NCI-H510A (cell line): ENCODE results near the gene TMEM201.
"Not testable (repeated sequence)": the region's sequence is repeated elsewhere in the genome, so short reads cannot be mapped to it uniquely, and the experiment has no call there.

Experiments
- DNase-seq: peaks from one replicate; lab custom pipeline; 2025; lab: John Stamatoyannopoulos, UW

The TMEM201 gene

DNA sequence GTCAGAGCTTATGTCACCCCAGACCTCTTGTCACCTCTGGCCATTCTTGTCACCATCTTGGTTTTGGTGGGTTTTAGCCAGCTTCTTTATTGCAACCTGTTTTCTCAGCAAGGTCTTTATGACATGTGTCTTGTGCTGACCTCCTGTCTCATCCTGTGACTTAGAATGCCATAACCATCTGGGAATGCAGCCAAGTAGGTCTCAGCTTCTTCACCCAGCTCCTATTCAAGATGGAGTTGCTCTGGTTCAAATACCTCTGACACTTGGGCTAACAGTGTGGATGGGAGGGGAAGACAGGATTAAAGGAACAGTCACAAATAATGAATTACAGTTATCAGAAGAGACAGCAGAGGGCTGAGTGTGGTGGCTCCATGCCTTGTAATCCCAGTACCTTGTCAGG lies 32.3 kb downstream of the TMEM201 start:
- DNase-seq, result no peak

DNA sequence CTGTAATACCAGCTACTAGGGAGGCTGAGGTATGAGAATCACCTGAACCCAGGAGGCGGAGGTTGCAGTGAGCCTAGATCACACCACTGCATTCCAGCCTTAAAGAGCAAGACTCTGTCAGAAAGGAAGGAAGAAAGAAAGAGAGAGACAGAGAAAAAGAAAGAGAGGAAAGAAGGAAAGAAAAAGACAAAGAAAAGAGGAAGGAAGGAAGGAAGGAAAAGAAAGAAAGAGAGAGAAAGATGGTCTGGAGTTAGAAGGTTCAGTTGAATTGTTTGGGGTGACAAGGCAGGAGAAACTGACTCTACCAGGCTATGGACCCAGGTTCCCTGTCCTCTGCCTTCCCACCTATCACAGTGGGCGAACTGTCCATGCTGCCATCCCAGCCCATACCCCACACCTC lies 35.4 kb downstream of the TMEM201 start:
- DNase-seq, result no peak

DNA sequence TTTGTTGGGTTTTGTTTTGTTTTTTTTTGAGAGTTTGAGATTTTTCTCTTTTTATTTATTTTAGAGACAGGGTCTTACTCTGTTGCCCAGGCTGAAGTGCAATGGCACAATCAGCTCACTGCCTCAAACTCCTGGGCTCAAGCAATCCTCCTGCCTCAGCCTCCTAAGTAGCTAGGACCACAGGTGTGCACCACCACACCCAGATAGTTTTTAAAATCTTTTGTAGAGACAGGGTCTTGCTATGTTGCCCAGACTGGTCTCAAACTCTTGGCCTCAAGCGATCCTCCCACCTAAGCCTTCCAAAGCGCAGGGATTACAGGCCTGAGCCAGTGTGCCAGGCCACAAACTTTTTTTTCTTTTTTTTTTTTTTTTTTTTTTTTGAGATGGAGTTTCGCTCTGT lies 36.3 kb downstream of the TMEM201 start:
- not testable (repeated sequence) for DNase-seq

DNA sequence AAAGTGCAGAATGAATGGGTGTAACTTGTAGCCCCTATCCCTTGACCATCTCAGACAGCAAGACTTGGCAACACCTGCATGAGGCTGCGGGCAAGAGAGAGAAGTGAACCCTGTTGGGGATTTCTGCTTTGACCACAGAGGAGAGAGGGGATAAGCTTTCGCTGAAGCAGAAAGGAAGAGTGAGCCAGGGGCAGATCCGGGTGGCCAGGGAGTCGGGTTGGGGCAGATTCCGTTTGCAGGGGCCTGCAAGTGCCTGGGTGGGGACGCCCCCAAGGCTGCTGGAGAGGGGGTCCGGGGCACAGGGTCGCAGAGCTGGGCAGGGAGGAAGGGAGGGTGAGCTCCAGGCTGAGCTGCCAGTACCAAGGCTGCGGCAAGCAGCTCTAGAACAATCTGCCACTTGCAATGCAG lies 37.5 kb downstream of the TMEM201 start:
- no peak for DNase-seq

DNA sequence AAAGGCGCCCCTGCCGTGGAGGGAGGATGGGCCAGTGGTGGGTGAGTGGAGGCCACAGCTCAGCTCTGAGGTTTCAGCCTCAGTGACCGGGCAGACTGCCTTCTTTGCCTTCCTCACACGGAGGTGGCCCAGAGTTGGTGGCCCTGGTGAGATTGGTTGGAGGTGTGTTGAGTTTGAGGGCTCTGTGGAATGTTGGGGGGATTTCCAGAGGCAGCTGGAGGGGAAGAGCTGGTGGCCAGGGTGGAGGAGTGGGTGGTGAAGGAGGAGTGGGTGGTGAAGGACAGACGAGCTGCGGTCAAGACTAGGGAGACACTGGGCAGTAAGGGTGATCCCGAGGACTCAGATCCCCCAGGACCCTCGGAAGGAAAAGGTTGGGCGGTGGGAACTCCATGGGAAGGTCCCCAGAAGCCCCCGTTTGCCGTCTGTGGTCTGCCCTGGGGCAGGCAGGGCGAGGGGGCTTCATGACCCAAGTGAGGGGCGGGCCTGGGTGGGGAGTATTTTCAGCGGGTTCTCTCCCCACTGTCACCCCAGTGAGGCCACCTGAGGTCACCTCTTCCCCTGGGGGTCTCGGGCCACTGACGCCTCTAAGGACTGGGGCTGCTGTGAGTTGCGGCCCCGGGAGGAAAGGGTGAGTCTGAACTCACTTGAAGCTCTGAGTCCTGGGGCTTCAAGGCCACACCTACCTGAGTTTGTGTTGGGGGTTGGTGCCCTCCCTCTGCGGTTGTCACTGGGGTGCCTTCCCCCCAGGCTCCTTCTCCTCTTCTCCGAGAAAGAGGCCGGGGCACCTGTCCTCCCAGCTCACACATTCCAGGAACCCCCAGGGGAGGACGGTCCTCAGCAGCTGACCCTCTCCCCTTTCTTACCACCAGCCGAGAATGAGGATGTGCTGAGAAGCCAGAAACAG lies 40.1 kb downstream of the TMEM201 start:
- DNase-seq, result no peak

DNA sequence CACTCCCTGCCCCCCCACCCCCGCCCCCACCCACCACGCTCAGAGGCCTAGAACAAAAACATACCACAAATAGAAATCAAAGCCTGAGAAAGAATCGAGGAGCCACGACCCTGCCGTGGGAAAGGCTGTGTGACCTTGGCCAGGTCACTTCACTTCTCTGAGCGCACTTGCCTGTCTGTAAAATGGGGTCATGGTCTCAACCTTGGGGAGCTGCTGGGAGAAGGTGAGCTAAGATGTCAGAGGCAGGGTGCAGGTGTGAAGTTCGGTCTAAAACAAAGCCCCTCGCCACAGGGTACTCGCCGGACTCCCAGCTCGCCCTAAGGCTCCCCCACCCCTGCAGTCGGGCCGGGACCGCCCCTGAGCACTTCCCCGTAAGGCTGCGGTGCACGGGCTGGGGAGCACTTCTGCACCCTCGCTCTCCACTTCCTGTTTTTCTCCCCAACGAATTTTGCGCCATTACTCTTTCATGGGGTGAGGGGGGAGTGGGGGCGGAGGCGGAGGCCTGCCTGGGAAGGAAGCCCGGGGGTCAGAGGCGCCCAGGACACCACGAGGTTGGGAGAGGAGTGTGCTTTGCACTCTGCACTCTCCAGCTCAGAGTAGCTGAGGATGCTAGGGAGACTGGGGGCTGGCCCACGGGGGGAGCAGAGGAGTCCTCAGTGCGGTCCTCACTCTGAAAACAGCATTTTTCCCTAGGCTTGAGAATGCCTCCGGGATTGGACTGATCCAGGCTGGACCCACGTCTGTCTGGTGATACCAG lies 40.9 kb downstream of the TMEM201 start:
- no peak for DNase-seq

DNA sequence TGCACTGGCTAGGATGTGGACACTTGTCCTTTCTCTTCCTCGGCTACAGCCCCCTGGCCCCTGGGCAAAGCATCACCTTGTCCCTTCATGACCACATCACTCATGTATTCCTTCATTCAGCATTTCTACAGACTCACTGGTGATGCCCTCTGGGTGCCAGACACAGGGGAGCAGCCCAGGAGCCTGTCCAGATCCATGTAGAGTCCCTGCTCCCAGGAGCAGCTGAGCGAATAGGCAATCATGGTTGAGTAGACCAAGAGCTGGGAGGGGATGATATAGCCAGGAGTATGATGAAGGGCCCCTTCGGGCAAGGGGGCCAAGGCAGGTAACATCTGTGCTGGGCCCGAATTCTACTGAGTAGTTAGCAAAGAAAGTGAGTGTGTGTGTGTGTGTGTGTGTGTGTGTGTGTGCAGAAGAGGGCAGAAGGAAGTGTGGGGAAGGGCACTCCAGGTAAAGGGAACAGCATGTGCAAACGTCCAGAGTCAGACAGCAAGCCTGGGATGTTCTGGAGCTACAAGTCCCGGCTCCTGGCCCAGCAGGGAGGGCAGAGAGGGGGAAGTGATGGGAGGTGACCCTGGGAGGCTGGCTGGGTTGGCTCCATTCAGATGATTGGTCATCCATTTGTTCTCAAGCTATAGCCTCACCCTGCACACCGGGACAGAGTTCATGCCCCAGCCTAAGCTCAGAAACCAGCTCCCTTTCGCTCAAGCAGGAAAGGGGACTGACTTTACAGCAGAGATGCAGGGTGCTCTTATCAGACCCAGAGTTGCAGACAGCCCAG lies 41.8 kb downstream of the TMEM201 start:
- DNase-seq, result no peak

DNA sequence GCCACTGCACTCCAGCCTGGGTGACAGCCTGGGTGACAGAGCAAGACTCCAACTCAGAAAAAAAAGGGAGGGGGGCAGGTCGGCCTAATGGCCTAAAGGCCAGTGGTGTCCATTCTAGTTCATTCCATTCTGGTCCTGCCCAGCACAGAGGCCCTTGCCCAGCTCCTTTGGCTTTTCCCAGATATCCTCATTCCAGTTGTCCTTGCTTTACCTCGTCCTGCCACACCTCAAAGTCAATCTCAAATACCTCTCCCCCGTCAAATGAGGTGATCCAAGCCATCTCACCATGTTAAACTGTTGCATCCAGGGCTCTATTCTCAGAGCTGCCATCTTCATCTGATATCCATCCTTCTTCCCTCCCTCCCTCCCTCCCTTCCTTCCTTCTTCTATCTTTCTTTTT lies 42.9 kb downstream of the TMEM201 start:
- DNase-seq, result no peak

DNA sequence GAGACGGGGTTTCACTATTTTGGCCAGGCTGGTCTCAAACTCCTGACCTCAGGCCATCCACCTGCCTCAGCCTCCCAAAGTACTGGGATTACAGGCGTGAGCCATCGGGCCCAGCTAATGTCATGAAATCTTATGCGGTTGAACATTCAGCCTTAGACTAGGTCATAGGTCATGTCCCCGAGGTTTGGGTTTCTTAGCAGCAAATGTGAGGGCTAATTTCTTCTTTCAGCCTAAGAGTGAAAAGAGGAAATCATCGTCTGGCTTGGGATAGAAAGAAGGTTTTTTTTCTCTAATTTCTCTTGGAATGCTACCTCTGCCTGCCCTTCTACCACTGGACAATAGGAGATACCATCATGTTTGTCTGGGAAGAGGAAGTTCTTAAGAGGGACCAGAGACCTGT lies 44.8 kb downstream of the TMEM201 start:
- DNase-seq, result no peak

DNA sequence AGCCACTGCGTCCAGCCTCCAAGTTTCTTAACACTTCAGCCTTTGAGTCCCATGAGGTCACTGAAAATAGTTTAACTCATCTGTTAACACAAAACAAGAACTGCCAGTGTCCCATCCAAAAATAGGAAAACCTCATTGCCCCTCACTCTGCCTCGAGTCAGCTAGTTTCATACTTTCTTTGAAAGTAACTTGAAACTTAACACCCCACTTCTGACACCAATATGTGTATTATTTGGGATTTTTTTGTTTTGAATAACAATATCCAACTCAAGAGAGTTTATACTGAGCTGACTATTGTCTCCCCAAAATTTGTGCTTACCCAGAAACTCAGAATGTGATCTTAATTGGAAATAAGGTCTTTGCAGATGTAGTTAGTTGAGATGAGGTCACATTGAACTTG lies 45.9 kb downstream of the TMEM201 start:
- no peak for DNase-seq

DNA sequence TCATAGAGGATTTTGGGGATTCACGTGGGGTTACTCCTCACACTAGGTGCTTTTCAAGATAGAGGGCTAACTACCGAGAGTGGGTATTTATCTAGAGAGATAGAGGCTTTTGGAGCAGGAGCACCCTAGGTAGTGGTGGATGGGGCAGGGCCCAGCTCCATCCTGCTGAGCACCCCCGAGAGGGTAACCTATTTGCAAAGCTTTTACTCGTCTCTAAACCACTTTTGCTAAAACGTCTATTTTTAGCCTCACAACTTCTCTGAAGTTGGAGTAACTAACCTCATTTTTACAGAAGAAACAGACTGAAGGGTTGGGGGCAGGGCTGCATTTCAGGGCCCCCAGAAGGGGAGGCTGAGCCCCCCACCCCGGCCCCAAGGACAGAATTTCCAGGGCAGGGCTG lies 50.5 kb downstream of the TMEM201 start:
- no peak for DNase-seq

DNA sequence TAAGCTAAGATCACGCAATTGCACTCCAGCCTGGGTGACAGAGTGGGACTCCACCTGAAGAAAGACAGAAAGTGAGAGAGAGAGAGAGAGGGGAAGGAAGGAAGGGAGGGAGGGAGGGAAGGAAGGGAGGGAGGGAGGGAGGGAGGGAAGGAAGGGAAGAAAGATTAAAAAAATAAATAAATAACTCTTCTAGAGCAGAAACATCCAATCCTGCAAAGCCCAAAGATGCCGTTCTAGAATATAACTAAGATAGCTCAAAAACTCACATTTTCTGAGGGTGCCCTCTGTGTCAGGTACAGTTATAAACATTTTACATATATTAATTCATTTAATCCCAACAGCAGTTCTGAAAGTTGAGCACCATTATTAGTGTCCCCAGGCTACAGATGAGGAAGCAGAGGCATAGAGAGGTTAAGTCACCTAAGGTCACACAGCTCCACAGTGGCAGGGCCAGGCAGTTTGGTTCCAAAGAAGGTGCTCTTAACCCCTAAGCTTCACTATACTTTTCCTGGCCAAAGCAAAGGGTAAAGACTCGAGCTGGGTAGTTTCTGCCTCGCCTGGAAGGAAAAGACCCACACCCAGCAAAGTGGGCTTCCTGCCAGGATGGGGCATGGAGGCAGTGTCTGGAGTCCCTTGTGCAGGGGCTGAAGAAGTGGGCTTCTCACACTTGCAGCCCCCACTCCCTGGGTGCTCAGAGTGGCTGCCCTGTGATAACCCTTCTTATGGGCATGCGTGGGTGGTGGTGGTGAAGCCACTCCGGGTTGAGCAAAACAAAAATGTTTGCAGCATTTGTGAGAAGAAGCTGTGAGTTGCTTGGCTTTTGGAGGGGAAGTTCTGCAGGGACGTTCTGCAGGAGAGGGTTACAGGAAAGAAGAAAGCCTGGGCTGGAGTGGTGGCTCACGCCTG lies 54.9 kb downstream of the TMEM201 start:
- DNase-seq, result no peak

DNA sequence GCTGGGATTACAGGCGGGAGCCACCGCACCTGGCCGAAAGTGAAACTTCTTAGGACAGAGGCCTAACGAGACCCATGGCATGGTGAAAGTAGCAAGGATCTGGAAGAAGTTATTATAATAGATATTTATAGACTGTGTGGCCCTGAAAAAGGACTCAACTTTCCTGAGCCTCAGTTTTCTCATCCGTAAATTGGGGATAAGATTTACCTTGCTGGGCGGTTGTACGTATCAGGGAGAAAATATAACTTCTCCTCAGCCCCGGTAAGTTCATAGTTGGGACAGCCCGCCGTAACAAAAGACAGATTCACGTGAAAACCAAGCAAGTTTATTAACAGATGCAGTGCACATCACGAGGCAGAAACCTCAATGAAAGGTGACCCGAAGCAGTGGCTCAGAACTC lies 57.3 kb downstream of the TMEM201 start:
- no peak for DNase-seq

DNA sequence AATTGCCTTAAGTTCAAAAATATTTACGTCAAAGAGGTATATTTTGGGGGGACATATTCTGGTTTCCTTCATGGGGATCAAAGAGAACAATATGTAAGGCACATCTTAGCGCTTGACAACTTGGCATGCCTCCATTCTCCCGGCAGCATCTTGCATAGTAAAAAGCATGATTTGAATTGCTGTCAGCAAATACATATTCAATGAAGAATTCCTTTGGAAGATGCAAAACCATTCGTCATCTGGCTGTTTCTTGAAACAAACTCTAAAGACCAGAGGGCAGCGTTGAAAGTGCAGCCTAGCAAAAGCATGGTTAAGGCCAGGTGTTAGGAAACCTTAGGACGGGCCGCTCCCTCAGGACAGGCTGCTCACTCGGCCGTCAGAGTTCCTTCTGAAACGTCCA lies 59.5 kb downstream of the TMEM201 start:
- DNase-seq, result no peak

DNA sequence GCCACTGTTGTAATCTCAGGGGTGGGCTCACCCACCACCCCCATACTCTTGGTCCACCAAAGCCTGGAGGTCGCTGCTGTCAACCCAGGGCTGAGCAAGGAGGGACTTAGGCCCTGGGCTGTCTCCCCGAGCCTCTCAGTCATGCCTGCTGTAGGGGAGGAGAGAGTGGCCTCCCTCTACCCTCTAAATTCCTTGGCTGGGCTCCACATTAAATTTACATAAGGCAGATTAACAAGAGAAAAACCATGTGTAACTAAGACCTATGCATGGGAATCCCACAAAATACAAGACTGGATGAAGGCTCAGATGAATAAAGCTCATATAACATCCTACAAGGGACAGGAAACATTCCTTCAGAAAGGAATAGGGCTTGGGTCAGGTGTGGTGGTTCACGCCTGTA lies 61.1 kb downstream of the TMEM201 start:
- DNase-seq, result no peak

DNA sequence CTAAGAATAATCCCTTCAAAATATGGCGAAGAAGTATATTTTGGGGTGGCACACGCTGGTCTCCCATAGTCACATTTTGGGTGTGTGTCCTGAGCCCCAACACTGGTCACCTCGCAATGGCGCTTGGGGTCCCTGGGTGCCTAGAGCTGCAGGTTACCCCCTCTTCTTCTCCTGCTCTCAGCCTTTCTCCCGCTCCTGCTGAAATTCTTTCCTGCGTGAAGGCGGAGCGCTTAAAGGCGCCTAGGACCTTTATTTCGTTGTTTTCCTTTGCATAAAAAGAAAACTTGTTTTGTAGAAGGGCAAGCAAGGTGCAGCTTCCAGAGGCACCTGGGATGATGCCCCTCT lies 62.5 kb downstream of the TMEM201 start:
- DNase-seq, result no peak

DNA sequence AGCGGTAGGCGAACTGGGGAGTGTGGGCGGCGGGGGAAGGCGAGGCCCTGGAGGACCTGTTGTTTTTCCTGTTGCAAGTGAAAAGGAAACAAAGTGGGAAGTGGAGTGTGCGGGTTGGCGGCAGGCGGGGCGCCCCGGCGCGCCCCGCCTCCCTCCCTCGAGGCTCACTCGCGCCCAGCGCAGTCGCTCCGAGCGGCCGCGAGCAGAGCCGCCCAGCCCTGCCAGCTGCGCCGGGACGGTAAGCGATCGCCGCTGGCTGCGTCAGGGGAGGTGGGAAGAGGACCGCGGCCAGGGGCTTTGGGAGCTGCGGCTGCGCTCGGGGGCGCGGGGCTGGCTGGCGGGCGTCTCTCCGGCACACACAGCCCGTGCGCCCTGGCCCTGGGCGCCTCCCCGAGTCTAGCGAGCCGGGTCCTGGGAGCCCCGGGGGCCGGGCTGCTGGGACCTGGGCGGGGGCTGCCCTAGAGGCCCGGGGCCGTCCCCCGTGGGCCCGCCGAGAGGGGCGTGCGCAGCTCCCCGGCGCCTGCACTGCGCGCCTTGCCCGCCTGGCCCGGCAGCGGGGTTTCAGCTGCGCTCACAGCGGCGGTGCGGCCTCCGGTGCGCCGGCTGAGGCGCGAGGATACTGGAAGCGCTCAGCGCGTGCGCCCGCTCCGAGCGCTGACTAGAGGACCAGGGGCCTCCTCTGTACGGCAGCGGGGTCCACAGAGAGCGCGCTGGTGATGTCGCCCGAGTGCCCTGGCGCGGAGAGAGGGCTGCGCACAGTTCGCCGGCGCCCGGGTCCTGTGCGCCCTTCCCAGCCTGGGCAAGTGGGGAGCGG lies 63.1 kb downstream of the TMEM201 start, which contains the start of gene PIK3CD:
PIK3CD (plus strand) TSS at position 167 of the 814 bp plus-strand sequence. CDS start 58,725 bp downstream, outside the sequence.
- peak; percentile 61 for DNase-seq

DNA sequence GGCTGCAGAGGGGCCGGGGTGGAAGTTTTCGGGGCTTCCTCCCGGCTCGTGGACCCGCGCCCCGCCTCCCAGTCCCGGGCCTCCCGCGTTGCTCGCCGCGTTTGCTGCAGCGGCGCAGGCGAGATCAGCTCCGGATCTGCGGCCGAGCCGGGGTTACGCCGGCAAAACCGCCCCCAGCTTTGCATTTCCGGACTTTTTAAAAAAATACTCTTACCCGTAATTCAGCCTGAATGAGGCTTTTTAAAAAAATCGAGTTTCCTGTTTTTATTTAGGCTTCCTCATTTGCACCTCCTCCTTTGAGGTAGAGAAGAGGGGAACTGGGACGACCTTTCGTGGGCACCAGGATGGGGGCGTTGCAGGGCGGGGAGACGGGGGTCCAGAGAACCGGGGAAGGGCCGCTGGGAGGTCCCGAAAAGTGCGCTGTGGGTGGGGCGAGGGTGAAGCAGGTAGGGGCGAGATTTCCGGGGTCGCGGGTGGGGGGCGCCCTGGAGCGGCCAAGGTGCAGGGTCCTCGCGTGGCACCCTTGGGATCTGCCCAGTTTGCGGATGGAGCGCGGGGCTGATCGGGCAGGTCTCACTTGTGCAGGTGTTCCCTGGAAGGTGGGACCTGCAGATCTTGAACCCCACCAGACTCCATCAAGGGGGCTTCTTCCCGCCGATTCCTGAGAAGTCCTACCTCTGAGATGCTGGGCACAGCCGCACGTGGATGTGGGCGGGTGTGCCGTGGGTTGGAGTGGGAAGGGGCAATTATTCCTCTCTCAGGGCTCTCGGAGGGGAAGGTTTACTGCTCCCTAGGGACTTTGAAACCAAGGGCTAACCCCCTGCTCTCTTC lies 63.9 kb downstream of the TMEM201 start:
- no peak for DNase-seq

DNA sequence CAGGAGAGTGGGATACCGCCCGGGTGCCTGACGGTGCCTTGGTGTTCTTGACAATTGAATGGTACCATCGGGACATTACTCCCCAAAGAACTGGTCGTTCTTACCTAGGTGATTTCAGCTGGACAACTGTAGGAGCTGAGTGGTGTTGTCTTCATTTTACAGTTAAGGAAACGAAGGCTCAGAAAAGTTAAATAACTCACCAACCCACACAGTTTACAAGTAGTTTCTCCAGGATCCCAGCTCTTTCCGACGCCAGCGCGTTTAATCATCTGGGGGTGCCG lies 64.4 kb downstream of the TMEM201 start:
- no peak for DNase-seq

DNA sequence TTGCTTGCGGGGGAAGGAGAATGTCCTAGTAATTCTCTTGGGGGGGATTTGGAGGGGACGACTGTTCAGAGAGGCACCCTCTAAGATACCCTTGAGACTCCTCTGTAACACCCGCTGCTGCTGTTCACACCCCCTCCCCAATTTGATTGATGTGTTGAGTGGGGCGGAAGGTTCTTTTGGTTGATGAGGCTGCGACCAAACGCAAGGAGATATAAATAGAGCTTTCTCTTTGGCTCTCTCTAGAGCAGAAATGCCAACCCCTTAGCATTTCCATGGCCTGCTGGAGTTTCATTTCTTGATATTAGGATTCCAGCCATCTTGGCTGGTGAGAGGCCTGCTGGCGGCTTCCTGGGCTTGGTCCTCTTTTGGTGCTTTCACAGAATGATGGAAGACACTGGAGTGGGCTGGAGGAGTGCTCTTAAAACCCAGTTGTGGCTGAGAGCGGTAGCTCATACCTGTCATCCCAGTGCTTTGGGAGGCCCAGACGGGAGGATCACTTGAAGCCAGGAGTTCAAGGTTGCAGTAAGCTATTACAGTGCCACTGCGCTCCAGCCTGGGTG lies 64.9 kb downstream of the TMEM201 start:
- DNase-seq, result no peak
